ENCODE data around the gene BAIAP2. TPM values are rescaled to one million over a fixed set of nuclear protein-coding genes. Genes with fewer than 3 reads are reported as not detected.

The BAIAP2 gene, protein sequence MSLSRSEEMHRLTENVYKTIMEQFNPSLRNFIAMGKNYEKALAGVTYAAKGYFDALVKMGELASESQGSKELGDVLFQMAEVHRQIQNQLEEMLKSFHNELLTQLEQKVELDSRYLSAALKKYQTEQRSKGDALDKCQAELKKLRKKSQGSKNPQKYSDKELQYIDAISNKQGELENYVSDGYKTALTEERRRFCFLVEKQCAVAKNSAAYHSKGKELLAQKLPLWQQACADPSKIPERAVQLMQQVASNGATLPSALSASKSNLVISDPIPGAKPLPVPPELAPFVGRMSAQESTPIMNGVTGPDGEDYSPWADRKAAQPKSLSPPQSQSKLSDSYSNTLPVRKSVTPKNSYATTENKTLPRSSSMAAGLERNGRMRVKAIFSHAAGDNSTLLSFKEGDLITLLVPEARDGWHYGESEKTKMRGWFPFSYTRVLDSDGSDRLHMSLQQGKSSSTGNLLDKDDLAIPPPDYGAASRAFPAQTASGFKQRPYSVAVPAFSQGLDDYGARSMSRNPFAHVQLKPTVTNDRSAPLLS
- total RNA-seq: 1 to 10 TPM; 4.7 to 9.2 (median 7.4) TPM

DNA sequence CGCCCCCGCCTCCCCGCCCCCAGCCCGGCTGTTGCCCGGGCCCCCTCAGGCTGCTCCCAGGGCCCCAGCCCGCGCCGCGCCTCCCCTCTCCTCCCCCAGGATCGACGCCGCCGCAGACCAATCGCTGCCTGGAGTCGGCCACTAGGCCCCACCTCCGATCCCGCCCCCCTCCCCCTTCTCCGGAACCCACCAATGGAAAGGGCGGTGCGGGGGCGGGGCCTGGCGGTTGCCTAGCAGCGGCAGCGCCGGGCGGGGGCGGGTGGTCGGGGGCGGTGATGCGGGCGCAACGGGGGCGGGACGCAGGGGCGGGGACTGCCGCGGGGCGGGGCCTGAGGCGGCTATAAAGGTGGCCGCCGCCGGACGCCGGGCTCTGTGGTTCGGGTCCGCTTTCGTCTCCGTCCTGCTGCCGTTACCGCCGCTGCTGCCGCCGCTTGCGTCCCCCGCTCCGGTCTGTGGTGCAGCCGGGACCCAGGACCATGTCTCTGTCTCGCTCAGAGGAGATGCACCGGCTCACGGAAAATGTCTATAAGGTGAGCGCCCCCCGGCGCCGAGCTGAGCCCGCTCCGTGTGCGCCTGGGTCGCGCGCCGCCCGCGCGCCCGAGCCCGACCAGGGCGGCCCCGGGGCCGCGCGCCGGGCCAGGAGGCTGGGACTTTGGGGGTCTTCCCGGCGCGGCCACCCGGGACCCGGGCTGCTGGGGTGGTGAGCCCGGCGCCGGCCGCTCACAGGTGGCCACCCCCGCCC is at the start of gene BAIAP2:
BAIAP2 (plus strand) TSS at position 373 of the 742 bp plus-strand sequence; CDS start at position 477, 104 bp downstream.
- Mint-ChIP-seq H3K9me3 (no peaks in the 10 kb centered on the region), H3K36me3 (ENCODE audit: insufficient read depth) (peaks cover 1% of the 10 kb centered on the region), H3K4me3 (peak within 1 kb of the TSS; percentile 85), H3K27me3 (ENCODE audit: low read depth) (peaks cover 16% of the 10 kb centered on the region), H3K4me1 (ENCODE audit: low read depth) (peaks cover 21% of the 10 kb centered on the region)
- DNase-seq (peak; percentile 99), ATAC-seq (peak; percentile 91 to 92)

DNA sequence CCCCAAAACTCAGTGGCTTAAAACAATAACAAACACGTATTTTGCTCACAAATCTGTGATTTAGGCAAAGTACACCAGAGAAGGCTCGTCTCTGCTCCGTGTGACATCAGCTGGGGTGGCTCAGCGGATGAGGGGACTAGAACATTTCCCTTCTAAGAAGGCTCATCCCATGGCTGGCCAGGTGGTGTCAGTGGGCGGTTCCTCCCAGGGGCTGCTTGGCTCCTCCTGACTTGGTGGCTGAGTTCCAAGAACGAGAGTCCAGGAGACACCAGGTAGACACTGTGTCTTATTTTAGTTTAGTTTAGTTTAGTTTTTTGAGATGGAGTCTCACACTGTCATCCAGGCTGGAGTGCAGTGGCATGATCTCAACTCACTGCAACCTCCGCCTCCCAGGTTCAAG is 48.9 kb upstream of the BAIAP2 start:
- DNase-seq (no peak), ATAC-seq (no peak)
- Mint-ChIP-seq H3K36me3 (ENCODE audit: insufficient read depth) (no peaks in the 10 kb centered on the region), H3K4me3 (no peak overlapping the region), H3K9me3 (no peaks in the 10 kb centered on the region), H3K4me1 (ENCODE audit: low read depth) (peaks cover 13% of the 10 kb centered on the region), H3K27me3 (ENCODE audit: low read depth) (no peaks in the 10 kb centered on the region)

DNA sequence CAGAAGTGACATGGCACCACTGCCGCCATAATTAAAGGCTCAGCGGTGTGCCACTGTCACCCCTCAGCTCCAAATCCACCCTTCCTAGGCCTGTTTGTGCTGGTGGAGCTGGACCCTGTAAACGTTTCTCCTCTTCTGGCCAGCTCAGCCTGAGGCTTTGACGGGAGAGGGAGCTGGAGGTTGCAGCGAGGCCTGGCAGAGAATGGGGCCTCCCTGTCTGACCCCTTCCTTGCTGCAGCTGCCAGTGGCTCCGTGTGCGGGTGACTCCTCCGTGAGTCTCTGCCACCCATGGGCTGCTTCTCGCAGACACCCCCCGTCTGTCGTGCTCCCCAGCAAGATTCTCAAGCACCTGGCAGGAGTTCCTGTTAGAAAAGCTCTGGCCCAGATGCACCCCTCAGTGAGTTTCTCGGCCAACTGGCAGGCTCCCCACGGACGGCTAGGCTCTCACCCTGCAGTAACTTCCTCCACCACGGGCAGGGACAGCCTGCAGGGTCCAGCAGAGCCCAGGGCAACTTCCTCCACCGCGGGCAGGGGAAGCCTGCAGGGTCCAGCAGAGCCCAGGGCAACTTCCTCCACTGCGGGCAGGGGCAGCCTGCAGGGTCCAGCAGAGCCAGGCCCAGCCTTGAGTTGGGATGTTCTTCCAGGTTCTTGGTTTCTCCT is 48.0 kb upstream of the BAIAP2 start:
- Mint-ChIP-seq H3K36me3 (ENCODE audit: insufficient read depth) (no peaks in the 10 kb centered on the region), H3K4me1 (ENCODE audit: low read depth) (peaks cover 13% of the 10 kb centered on the region), H3K27me3 (ENCODE audit: low read depth) (no peaks in the 10 kb centered on the region), H3K9me3 (no peaks in the 10 kb centered on the region), H3K4me3 (no peak overlapping the region)
- DNase-seq (no peak), ATAC-seq (no peak)

DNA sequence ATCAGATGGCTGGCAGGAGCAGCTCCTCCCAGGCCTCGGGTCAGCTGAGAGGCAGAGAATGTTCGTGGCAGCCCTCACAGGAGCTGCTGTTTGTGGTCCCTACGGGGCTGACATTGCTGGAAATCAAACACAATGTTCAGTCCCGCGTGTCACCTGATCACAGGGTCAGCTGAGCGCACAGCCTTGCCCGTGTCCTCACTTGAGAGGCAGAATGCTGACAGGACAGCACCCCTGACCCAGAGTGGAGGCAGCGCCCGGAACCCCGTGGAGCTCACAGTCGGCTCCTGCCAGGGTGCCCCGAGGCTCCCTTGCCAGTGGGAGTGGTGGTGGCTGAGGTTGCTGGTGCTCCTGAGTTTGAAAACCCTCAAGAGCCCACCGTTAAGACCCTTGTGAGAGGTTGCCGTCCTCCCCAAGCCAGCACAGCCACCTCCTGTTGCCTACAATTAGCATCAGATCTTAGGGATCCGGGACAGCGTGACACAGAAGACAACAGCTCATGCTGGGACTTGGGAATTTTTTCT is 47.0 kb upstream of the BAIAP2 start:
- Mint-ChIP-seq H3K27me3 (ENCODE audit: low read depth) (no peaks in the 10 kb centered on the region), H3K9me3 (no peaks in the 10 kb centered on the region), H3K4me3 (no peak overlapping the region), H3K36me3 (ENCODE audit: insufficient read depth) (no peaks in the 10 kb centered on the region), H3K4me1 (ENCODE audit: low read depth) (peaks cover 16% of the 10 kb centered on the region)
- ATAC-seq: no peak
- DNase-seq: no peak

DNA sequence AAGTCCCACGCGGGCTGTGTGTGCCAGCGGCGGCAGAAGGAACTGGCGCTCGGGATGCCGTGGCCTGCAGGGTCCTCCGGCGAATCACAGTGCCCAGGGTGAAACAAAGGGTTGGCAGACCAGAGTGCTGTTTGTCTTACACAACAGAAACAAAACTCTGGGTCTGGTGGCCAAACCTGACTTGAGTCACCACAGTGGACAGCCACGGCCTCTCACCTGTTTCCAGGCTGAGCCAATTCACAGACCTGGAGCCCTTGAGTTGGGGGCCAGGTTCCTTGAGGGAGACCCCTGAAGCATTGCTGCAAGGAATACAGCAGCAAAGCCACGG is 45.4 kb upstream of the BAIAP2 start:
- no peak for DNase-seq
- no peaks in the 10 kb centered on the region for H3K27me3 Mint-ChIP-seq (ENCODE audit: low read depth)
- H3K9me3 Mint-ChIP-seq: no peaks in the 10 kb centered on the region
- H3K4me1 Mint-ChIP-seq (ENCODE audit: low read depth): peaks cover 24% of the 10 kb centered on the region
- H3K36me3 Mint-ChIP-seq (ENCODE audit: insufficient read depth): peaks cover 2% of the 10 kb centered on the region
- ATAC-seq: no peak
- H3K4me3 Mint-ChIP-seq: peak overlapping the region; percentile 78

DNA sequence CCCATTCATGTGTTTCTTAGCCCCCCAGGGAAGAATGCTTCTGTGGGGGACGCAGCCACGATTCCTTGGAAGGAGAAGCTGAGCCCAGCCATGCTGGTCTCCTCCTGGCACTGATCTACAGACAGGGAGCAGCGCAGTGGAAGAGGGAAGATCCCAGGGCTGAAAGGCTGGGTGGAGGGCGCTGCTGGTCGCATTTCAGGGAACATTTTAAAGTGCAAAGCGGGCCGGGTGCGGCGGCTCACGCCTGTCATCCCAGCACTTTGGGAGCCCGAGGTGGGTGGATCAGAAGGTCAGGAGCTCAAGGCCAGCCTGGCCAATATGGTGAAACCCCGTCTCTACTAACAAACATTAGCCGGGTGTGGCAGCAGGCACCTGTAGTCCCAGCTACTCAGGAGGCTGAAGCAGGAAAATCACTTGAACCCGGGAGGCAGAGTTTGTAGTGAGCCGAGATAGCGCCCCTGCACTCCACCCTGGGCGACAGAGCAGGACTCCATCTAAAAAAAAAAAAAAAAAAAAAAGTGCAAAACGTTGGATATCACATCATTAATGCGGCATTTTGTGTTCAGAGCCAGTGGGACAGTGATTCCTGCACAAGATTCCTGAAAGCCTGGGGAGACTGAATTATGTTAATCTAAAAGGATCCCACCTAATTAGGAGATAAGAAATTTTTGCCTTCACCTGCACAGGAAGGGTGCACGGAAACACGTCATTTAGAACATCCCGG is 43.9 kb upstream of the BAIAP2 start:
- Mint-ChIP-seq H3K36me3 (ENCODE audit: insufficient read depth) (peaks cover 2% of the 10 kb centered on the region), H3K4me1 (ENCODE audit: low read depth) (peaks cover 24% of the 10 kb centered on the region), H3K27me3 (ENCODE audit: low read depth) (no peaks in the 10 kb centered on the region), H3K4me3 (peak overlapping the region; percentile 78), H3K9me3 (no peaks in the 10 kb centered on the region)
- DNase-seq (no peak), ATAC-seq (no peak)

DNA sequence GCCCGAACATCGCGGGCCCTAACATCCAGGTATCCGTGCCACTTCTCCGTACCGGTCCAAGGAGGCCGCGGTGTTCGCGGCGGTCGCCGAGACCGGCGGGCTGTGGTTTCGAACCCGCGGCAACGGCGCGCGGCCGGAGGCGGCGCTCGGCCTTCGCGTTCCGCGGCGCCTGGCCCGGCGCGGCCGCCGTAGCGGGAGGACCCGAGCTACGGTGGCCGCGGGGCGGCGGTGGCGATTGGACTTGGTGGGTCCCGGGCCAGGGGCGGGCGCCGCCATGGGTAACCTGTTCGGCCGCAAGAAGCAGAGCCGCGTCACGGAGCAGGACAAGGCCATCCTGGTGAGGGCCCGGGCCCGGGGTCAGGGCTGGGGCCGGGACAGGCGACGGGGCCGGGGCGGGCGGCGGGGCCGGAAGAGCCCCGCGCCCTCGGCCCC is 43.3 kb upstream of the BAIAP2 start, which contains the start of gene CHMP6:
CHMP6 (plus strand) TSS at position 197 of the 432 bp plus-strand sequence; CDS start at position 275, 78 bp downstream.
- H3K36me3 Mint-ChIP-seq (ENCODE audit: insufficient read depth): peaks cover 2% of the 10 kb centered on the region
- H3K4me1 Mint-ChIP-seq (ENCODE audit: low read depth): peaks cover 24% of the 10 kb centered on the region
- peak; percentile 64 for DNase-seq
- peak within 1 kb of the TSS; percentile 79 for H3K4me3 Mint-ChIP-seq
- H3K9me3 Mint-ChIP-seq: no peaks in the 10 kb centered on the region
- no peaks in the 10 kb centered on the region for H3K27me3 Mint-ChIP-seq (ENCODE audit: low read depth)
- peak; percentile 74 to 77 for ATAC-seq

DNA sequence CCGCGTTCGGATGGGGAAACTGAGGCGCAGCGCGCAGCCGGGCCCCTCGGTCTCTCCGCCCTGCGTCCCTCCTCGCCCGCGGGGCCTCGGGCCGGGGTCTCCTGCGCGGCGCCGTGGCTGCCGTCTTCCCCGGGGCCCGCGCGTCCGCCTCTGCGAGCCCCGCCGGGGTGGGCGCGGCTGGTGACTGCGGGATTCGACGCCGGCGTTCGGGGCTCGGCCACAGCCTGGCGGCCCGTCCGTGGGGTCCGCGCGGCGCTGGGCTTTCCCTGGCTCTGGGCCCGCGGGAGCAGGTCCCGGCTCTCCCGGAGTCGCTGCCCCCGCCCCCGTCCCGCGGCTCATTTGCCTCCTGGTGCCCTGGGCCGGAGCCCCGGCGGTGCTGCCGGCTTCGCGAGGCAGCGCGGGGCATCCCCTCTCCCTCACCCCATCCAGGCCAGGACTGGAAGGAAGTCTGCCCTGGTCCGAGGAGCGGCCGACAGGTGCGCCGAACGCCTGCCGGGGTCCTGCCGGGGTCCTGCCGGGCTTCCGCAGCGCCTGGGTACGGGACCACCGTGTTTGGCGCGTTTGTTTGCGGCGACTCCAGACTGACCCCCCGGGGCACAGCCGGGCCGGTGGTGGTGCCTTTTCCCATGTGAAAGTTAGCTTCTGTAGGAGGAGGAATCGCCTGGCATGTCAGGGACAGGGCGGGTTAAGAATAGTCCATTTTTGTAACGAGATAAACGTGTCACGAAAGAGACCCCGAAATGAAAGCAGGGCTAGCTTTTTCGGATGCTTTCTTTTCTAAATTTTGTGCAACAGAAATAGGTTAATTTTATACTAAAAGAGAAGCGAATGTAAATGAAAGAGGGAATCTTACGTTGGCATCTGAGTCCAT is 42.6 kb upstream of the BAIAP2 start:
- Mint-ChIP-seq H3K9me3 (no peaks in the 10 kb centered on the region), H3K36me3 (ENCODE audit: insufficient read depth) (peaks cover 2% of the 10 kb centered on the region), H3K4me1 (ENCODE audit: low read depth) (peaks cover 24% of the 10 kb centered on the region), H3K27me3 (ENCODE audit: low read depth) (no peaks in the 10 kb centered on the region), H3K4me3 (peak overlapping the region; percentile 79)
- ATAC-seq (peak; percentile 39 to 53), DNase-seq (no peak)

DNA sequence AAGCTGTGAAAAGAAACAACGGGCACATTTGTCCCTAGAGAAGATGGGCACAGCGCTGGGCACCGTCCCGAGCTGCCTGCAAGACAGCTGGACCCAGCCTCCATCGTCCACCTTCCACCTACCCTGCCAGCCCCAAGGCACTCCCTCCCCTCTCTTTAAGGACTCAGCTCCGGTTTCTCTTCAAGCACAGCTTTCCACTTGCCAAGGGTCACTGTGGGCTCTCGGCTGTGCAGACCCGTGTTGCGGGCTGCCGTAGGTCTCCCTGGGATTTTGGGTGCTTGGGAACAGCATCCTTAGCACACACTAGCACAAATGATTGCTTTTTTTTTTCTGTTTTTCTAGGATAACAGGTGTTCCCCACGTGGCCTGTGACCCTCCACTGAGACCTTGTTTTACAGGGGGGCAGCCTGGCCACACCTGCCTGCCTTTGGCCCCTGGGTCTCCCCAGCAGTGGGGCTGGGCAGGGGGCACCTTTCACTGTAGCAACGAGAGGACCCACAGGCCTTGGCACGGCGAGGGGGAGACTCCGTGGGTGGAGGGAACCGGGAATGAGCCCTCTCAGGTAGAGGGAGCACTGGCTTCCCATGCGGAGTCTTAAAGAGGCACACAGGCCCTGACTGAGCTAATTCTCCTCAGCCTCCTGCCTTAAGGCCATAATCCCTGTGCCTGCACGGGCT is 41.9 kb upstream of the BAIAP2 start:
- peak overlapping the region; percentile 79 for H3K4me3 Mint-ChIP-seq
- no peaks in the 10 kb centered on the region for H3K9me3 Mint-ChIP-seq
- no peaks in the 10 kb centered on the region for H3K27me3 Mint-ChIP-seq (ENCODE audit: low read depth)
- peaks cover 2% of the 10 kb centered on the region for H3K36me3 Mint-ChIP-seq (ENCODE audit: insufficient read depth)
- no peak for ATAC-seq
- DNase-seq: no peak
- H3K4me1 Mint-ChIP-seq (ENCODE audit: low read depth): peaks cover 24% of the 10 kb centered on the region

DNA sequence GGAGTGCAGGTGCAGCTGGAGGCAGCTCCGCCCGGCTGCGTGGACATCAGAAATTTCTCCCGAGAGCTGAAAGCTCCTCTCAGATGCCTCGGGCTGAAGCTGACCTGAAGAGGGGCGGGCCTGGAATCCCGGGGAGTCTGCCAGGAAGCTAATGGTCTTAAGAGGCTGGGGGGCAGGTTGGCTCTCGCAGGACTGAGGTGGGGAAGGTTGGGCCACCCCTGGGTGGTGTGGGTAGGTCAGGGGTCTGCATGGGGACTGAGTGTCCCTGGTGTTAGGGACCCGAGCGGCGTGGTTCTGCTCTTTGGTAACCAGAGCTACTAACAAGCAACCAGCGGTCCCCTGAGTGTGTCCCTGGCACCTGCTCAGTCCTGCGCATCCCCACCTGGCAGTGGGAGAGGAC is 39.8 kb upstream of the BAIAP2 start:
- Mint-ChIP-seq H3K4me3 (no peak overlapping the region), H3K36me3 (ENCODE audit: insufficient read depth) (peaks cover 4% of the 10 kb centered on the region), H3K4me1 (ENCODE audit: low read depth) (peaks cover 16% of the 10 kb centered on the region), H3K27me3 (ENCODE audit: low read depth) (no peaks in the 10 kb centered on the region), H3K9me3 (no peaks in the 10 kb centered on the region)
- ATAC-seq: no peak
- DNase-seq: no peak

DNA sequence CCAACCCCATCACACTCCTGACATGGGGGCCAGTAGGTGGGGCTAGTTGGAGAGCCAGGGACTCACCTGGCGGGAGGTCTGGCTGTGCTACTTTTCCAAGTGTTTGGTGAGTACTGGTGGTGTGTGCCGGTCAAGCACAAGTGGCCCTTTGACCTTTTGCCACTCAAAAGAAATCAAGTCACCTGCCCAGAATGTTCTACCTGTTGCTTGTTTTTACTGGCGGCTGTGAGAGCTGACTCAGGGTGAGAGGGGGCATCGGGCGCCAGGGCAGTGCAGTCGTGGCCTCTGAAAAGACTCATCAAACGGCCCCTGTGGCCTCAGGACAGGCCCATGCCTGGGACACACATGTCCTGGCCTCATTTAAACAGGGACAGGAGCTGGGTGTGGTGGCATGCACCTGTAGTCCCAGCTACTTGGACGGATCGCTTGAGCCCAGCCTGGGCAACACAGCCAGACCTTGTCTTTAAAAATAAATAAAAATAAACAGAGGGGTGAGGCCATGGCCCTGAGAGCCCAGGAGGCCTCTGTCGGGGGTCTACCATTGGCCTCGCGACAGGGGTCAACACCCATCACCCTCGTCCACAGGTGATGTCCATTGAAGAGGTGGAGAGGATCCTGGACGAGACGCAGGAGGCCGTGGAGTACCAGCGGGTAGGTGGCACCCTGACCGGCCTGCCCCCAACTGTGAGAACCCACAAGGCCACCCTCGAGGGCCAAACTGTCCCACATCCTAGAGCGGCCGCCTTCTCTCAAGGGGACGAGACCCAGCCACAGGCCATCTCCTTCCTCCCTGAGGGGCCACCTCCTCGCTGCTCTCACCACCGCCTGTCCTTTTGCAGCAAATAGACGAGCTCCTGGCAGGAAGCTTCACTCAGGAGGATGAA is 38.3 kb upstream of the BAIAP2 start:
- no peak for DNase-seq
- Mint-ChIP-seq H3K9me3 (no peaks in the 10 kb centered on the region), H3K27me3 (ENCODE audit: low read depth) (no peaks in the 10 kb centered on the region), H3K36me3 (ENCODE audit: insufficient read depth) (peaks cover 4% of the 10 kb centered on the region), H3K4me3 (no peak overlapping the region), H3K4me1 (ENCODE audit: low read depth) (peaks cover 13% of the 10 kb centered on the region)
- ATAC-seq: no peak

All from activated T-cell treated with anti-CD3 and anti-CD28 coated beads, Interleukin-2, amount 50 U/mL, for 4 hours (primary cell).